IPS DF 6.9 (cell line): Measurements from ENCODE around the gene EPHB1.

Source experiments
- DNase-seq: peaks from one replicate; pipeline ENCODE4 v3.0.0-alpha.2; 2013; ENCODE audit warnings: low read depth, low spot score
- H3K27ac ChIP-seq: one replicate; pipeline ENCODE4 v1.5.1; 2013; ENCODE audit warnings: low read length, control low read depth
- H3K27me3 ChIP-seq: 2 replicates; pipeline ENCODE4 v1.6.1; 2013; ENCODE audit warnings: mild to moderate bottlenecking, low read length; ENCODE audit not compliant: control insufficient read depth, insufficient read depth
- H3K36me3 ChIP-seq: 2 replicates; pipeline ENCODE4 v1.6.1; 2013; ENCODE audit warnings: low read length; ENCODE audit not compliant: control insufficient read depth, insufficient read depth
- H3K4me1 ChIP-seq: 2 replicates; pipeline ENCODE4 v1.6.1; 2013; ENCODE audit warnings: low read length; ENCODE audit not compliant: control insufficient read depth, insufficient read depth
- H3K4me3 ChIP-seq: 2 replicates; pipeline ENCODE4 v1.5.1; 2013; ENCODE audit warnings: mild to moderate bottlenecking, low read length
- H3K9me3 ChIP-seq: 2 replicates; pipeline ENCODE4 v1.6.1; 2013; ENCODE audit warnings: low read length, inconsistent platforms; ENCODE audit not compliant: control insufficient read depth, insufficient read depth
- WGBS: extraction: QIAGEN DNeasy Blood & Tissue Kit; methylation state at CpG from one replicate; pipeline ENCODE4 v1.1.7; 2013; ENCODE audit warnings: mixed read lengths, missing lambda C conversion rate; ENCODE audit not compliant: insufficient read length, insufficient coverage; 5-methylcytosine and 5-hydroxymethylcytosine counted together

Gene EPHB1

DNA sequence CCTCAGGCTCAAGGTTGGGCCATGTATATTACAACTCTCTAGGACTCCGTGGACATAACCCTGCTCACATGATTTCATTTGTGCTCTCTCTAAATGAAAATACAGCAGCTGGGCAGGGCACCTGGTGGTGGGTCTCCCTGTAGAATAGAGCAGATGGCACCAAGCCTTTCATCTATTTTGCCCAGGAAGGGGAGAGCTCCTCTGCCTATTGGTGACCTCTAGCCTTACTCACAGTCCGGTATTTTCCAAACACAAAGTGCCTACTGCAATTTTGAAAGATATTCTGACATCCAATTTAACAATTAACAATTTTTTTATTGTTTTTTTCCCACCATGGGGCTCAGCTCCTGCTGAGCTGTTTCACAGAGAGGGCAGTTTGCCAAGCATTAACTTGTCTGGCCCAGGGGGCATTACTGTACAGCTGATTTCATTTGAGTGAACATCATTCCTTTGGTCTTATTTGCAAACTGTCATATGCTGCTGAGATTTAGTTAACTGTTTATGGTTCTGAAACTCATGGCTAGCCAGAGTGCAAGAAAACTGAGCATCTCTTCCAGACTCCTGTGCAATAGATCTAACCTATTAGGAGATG lies 474.0 kb downstream of the EPHB1 start:
- H3K27ac ChIP-seq = no peak overlapping the region
- H3K9me3 ChIP-seq = no peaks in the 10 kb centered on the region
- H3K4me3 ChIP-seq = no peak overlapping the region
- WGBS = no CpG with 5 or more reads among the region's 2 CpGs
- H3K36me3 ChIP-seq = no peaks in the 10 kb centered on the region
- no peaks in the 10 kb centered on the region; the same call in 1 of the 2 replicates for H3K4me1 ChIP-seq
- DNase-seq = no peak
- no peaks in the 10 kb centered on the region for H3K27me3 ChIP-seq

DNA sequence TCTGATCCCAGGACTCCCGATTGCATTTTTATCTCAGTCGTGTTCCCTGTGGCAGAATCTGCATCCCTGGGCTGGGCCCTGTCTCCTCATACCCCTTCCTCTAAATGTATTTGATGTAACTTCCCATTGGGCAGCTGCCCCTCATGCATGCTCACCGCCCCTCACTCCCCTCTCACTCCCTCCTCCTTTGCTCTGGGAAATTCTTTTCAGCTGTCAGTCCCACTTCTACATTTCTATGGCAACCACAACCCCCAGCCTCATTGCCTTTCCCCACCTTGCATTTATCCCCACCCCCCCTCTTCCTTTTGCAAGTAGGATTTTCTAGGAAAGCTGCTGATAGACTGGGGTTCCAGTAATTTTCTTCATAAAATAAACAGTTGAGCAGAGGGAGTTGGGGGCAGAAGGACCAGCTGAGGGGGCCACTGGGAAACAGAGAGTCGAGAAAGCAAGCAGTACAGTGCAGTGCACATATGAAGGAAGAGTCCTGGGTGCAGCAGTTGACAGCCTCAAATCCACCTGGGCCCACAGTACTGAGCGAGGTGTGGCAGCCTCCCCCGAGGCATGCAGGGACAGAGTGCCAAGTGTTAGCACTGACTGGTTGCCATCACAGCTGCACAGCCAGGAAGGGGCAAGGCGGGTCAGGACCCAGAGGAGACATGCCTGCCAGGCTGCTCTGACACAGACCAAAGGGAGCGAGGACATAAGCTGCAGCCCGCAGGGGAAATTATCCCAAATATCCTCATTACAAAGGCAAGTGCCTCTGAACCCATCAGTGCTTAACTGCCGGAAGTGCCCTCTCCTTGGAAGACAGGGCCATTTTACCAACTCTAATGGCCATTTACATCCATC lies 476.3 kb downstream of the EPHB1 start:
- Histone ChIP-seq H3K27me3 (no peaks in the 10 kb centered on the region), H3K9me3 (no peaks in the 10 kb centered on the region), H3K36me3 (no peaks in the 10 kb centered on the region), H3K4me1 (no peaks in the 10 kb centered on the region; the same call in 1 of the 2 replicates), H3K27ac (no peak overlapping the region), H3K4me3 (no peak overlapping the region)
- no CpG with 5 or more reads among the region's 10 CpGs for WGBS
- no peak for DNase-seq

DNA sequence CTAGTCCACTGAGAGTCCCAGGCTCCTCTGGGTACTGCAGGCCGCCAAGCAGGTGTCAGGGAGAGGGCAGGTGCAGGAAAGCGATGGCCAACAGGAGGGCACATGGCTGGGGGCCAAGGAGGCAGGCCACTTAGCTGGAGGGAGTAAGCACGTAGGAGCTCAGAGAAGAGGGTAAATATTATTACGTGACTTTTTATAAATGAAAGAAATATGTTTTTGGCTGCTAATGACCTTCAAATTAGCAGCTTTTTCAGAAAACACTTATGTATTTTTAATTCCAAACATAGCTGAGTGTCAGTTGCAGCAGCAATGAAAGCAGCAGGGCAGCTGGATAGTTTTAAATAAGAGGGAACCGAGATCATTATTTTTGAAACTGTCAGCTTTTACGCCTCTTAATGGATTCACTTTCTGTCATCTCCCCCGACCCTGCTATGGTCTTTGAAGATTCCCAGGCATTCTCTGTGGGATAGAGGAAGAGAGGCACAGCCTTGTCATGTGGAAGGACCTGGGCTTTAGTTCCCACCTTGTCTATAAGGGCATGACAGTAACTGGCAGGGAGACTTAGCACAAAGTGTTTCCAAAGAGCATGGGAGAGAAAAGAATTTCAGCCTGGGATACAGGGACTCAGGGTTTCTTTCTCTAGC lies 477.1 kb downstream of the EPHB1 start:
- Histone ChIP-seq H3K27me3 (no peaks in the 10 kb centered on the region), H3K27ac (no peak overlapping the region), H3K4me3 (no peak overlapping the region), H3K4me1 (no peaks in the 10 kb centered on the region; the same call in 1 of the 2 replicates), H3K36me3 (no peaks in the 10 kb centered on the region), H3K9me3 (no peaks in the 10 kb centered on the region)
- no peak for DNase-seq
- no CpG with 5 or more reads among the region's 7 CpGs for WGBS

DNA sequence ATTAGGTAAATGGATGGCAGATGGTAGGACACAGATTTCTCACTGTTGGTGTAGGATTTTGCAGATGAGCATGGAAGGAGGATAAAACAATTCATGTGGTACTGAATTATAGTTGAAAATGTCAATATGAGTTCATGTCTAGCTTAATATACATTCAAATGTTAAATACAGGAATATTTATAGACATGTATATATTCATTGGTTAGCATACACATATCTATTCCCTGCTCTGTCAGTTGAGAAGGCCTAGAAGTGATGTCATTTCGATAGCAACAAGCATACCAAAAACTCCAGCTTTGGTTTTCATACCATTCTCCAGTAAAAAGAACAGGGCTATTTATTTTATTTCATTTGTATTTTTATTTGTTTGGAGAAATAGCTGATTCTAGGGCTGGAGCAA lies 497.1 kb downstream of the EPHB1 start:
- H3K27ac ChIP-seq = no peak overlapping the region

DNA sequence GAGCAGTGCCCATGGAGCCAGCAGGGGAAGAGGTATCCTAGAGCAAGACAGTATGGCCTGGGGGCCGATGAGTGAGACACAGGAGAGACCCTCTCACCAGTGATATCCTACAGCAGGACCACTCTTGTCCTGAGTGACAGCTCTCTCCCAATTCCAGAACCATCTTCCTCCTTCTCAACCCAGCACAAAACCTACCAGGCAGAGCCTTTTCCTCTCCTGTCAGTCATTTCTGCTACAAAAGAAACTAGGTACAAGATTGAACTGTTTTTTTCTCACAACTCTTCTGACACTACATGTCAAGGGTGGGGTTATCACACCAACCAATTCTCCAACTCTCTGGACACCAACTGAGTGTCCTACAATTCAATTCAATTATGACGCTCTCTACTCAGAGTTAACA lies 506.6 kb downstream of the EPHB1 start:
- no peaks in the 10 kb centered on the region for H3K9me3 ChIP-seq
- H3K27me3 ChIP-seq = no peaks in the 10 kb centered on the region
- H3K4me3 ChIP-seq = no peak overlapping the region
- no CpG with 5 or more reads among the region's 2 CpGs for WGBS
- no peak for DNase-seq
- H3K36me3 ChIP-seq = no peaks in the 10 kb centered on the region
- no peak overlapping the region for H3K27ac ChIP-seq
- H3K4me1 ChIP-seq = no peaks in the 10 kb centered on the region

More for the DNA sequence above, 497.1 kb downstream of the EPHB1 start:
- H3K9me3 ChIP-seq = no peaks in the 10 kb centered on the region
- no CpG with 5 or more reads among the region's 1 CpG for WGBS
- H3K36me3 ChIP-seq = no peaks in the 10 kb centered on the region
- no peaks in the 10 kb centered on the region for H3K4me1 ChIP-seq
- no peak for DNase-seq
- H3K4me3 ChIP-seq = no peak overlapping the region
- no peaks in the 10 kb centered on the region for H3K27me3 ChIP-seq

DNA sequence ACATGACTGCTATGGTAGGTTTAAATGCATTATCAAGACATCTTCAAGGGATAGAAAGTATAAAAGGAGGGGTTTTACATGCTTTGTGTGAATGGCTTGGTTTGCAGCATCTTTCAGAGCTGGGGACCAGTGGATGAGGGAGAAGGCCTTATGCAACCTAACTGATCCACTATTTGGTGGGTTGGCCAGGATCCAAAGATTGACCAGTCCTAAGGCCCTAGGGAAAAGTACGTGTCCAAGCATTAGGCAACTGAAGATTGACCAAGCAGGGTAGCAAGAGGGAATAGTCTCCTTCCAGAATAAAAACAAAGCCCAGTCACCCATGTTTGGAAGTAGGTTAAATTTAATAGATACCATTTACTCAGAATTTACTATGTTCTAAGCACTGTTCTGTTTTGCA lies 509.3 kb downstream of the EPHB1 start:
- Histone ChIP-seq H3K27me3 (no peaks in the 10 kb centered on the region), H3K4me1 (no peaks in the 10 kb centered on the region), H3K4me3 (no peak overlapping the region), H3K27ac (no peak overlapping the region), H3K9me3 (no peaks in the 10 kb centered on the region), H3K36me3 (no peaks in the 10 kb centered on the region)
- no CpG with 5 or more reads among the region's 1 CpG for WGBS
- DNase-seq = no peak
